ENCODE measurements around the gene ZXDA.

ZXDA gene

GRCh38 chrX:57904176-57904880 lies 5.9 kb downstream of the ZXDA start:
- Mint-ChIP-seq H3K4me1 (ENCODE audit: low read depth) (peaks cover 21% of the 10 kb centered on the region), H3K9me3 (no peaks in the 10 kb centered on the region), H3K4me3 (no peak overlapping the region), H3K27ac (no peak overlapping the region), H3K27me3 (no peaks in the 10 kb centered on the region), H3K36me3 (ENCODE audit: low read depth) (peaks cover 12% of the 10 kb centered on the region)

- Mint-ChIP-seq H3K27me3 (no peaks in the 10 kb centered on the region), H3K36me3 (ENCODE audit: low read depth) (peaks cover 14% of the 10 kb centered on the region), H3K4me3 (no peak overlapping the region), H3K9me3 (no peaks in the 10 kb centered on the region), H3K27ac (no peak overlapping the region), H3K4me1 (ENCODE audit: low read depth) (peaks cover 18% of the 10 kb centered on the region)
These were observed 7.6 kb downstream of the ZXDA start for GRCh38 chrX:57902633-57903032.

DNA sequence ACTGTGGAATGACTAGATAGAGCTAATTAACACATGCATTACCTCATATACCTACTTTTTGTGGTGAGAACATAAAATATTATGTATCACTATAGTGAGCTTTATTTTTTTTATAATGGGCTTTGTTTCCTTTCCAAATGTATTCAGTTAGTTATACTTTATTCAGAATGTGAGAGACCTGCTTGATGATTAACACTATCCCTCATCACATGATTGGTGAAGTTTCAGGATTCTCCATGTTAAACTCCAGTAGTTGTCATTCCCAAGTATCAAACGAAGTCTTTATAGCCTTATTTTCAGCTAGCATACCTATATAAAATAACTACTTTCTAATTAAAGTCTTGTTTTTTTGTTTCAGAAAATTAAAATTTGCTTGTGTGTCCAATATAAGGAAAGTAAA lies 8.8 kb downstream of the ZXDA start:
- H3K4me3 Mint-ChIP-seq = no peak overlapping the region
- peaks cover 8% of the 10 kb centered on the region for H3K4me1 Mint-ChIP-seq (ENCODE audit: low read depth)
- no peaks in the 10 kb centered on the region for H3K9me3 Mint-ChIP-seq
- no peaks in the 10 kb centered on the region for H3K27me3 Mint-ChIP-seq
- peaks cover 16% of the 10 kb centered on the region for H3K36me3 Mint-ChIP-seq (ENCODE audit: low read depth)
- H3K27ac Mint-ChIP-seq = no peak overlapping the region

DNA sequence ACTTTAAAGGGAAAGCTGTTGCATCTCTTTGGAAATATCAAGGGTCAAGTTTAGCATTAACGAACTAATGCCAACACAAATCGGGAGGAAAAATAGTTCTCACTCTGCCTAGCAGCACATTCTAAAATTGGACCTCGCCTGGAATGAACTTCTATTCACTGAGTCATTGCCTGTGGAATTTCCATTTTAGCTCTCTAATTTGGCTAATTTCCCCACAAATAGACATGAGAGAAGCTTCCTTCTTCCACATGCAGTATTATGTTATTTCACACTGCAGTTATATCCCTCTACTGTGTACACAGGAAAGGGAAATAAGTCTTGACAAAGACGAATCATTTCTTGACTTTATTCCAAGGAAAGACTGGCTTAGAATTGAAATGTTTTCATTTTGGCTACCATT lies 9.3 kb downstream of the ZXDA start:
- H3K36me3 Mint-ChIP-seq (ENCODE audit: low read depth) = peaks cover 11% of the 10 kb centered on the region
- H3K27ac Mint-ChIP-seq = no peak overlapping the region
- no peak overlapping the region for H3K4me3 Mint-ChIP-seq
- H3K27me3 Mint-ChIP-seq = no peaks in the 10 kb centered on the region
- peaks cover 4% of the 10 kb centered on the region for H3K4me1 Mint-ChIP-seq (ENCODE audit: low read depth)
- H3K9me3 Mint-ChIP-seq = no peaks in the 10 kb centered on the region

GRCh38 chrX:57899906-57900305 lies 10.4 kb downstream of the ZXDA start:
- Mint-ChIP-seq H3K4me1 (ENCODE audit: low read depth) (no peaks in the 10 kb centered on the region), H3K4me3 (no peak overlapping the region), H3K36me3 (ENCODE audit: low read depth) (peaks cover 6% of the 10 kb centered on the region), H3K9me3 (no peaks in the 10 kb centered on the region), H3K27me3 (no peaks in the 10 kb centered on the region), H3K27ac (no peak overlapping the region)

GRCh38 chrX:57899064-57899463 lies 11.2 kb downstream of the ZXDA start:
- H3K4me3 Mint-ChIP-seq = no peak overlapping the region
- H3K4me1 Mint-ChIP-seq (ENCODE audit: low read depth) = peaks cover 7% of the 10 kb centered on the region
- no peaks in the 10 kb centered on the region for H3K27me3 Mint-ChIP-seq
- peaks cover 9% of the 10 kb centered on the region for H3K36me3 Mint-ChIP-seq (ENCODE audit: low read depth)
- H3K27ac Mint-ChIP-seq = no peak overlapping the region
- no peaks in the 10 kb centered on the region for H3K9me3 Mint-ChIP-seq

GRCh38 chrX:57871463-57871862 lies 38.8 kb downstream of the ZXDA start:
- no peak overlapping the region for H3K27ac Mint-ChIP-seq
- H3K4me3 Mint-ChIP-seq = no peak overlapping the region
- H3K4me1 Mint-ChIP-seq (ENCODE audit: low read depth) = no peaks in the 10 kb centered on the region
- H3K9me3 Mint-ChIP-seq = peaks cover 25% of the 10 kb centered on the region
- H3K27me3 Mint-ChIP-seq = no peaks in the 10 kb centered on the region
- peaks cover 13% of the 10 kb centered on the region for H3K36me3 Mint-ChIP-seq (ENCODE audit: low read depth)
